Hematopoietic multipotent progenitor cell treated with erythropoietin and hydrocortisone succinate and interleukin-3 and kit ligand, for 6 days (in vitro differentiated cells): ENCODE measurements around the gene CYP11A1.
A peak's percentile ranks its signal among the peaks of the same experiment; 100 is the strongest.

Experiments used
- DNase-seq: peaks from one replicate; pipeline ENCODE4 v3.0.0-alpha.2; 2015

Gene CYP11A1

GRCh38 chr15:74318376-74319137 lies 48.9 kb downstream of the CYP11A1 start:
- no peak for DNase-seq

- no peak for DNase-seq
Measured at GRCh38 chr15:74317820-74318375, 49.5 kb downstream of the CYP11A1 start.

GRCh38 chr15:74316141-74316540 lies 51.3 kb downstream of the CYP11A1 start:
- no peak for DNase-seq

- peak; percentile 52 for DNase-seq
Measured at GRCh38 chr15:74315626-74316025, 51.8 kb downstream of the CYP11A1 start.

DNA sequence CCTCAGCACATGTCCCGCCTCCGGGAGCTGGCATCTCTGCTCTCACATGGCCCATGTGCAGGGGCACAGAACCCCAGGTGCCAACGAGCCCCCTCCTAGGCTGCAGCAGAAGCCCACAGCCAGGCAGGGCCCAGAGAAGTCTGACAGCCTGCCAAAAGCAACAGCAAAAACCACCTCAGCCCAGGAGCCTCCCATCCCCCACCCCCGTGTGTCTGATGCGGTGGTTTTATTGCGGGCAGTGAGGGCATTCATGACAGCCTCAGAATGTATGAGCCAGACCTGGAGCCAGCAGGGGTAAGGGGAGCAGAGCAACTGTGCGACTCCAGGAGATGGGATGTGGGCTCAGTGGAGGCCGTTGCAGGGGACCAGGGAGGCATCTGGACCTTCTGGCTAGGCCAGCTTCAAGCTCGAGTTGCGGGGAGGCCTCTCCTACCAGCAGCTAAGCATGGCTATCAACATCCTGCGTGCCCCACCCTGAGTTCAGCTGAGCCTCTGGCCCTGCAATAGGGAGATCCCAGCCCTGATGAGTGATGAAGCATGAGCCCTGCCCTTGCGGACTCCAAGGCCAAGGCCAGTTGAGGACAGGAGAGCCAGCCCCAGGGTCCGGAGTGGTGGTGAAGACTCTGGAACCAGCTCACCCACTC lies 52.5 kb downstream of the CYP11A1 start:
- peak; percentile 19 for DNase-seq

DNA sequence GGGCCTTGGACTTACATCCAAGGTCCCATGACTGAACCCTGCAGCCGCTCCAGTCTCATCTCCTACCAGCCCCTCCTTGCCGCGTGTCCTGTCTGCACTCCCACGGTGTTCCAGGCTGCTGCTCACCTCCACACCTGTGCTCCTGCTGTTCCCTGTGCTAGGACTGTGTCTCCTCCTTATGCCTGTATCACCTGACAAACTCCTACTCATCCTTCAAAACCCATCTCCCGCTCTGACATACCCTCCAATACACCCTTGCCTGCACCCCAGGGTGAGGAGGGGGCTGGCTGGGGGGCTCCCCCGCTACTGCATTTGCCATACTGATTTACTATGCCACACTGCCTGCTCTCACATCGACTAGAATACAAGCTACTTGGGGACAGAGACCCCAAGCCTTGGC lies 53.6 kb downstream of the CYP11A1 start:
- no peak for DNase-seq

- no peak for DNase-seq
Measured at GRCh38 chr15:74312445-74313007, 54.9 kb downstream of the CYP11A1 start.

- peak; percentile 27 for DNase-seq
Measured at GRCh38 chr15:74311734-74312444, 55.6 kb downstream of the CYP11A1 start.

DNA sequence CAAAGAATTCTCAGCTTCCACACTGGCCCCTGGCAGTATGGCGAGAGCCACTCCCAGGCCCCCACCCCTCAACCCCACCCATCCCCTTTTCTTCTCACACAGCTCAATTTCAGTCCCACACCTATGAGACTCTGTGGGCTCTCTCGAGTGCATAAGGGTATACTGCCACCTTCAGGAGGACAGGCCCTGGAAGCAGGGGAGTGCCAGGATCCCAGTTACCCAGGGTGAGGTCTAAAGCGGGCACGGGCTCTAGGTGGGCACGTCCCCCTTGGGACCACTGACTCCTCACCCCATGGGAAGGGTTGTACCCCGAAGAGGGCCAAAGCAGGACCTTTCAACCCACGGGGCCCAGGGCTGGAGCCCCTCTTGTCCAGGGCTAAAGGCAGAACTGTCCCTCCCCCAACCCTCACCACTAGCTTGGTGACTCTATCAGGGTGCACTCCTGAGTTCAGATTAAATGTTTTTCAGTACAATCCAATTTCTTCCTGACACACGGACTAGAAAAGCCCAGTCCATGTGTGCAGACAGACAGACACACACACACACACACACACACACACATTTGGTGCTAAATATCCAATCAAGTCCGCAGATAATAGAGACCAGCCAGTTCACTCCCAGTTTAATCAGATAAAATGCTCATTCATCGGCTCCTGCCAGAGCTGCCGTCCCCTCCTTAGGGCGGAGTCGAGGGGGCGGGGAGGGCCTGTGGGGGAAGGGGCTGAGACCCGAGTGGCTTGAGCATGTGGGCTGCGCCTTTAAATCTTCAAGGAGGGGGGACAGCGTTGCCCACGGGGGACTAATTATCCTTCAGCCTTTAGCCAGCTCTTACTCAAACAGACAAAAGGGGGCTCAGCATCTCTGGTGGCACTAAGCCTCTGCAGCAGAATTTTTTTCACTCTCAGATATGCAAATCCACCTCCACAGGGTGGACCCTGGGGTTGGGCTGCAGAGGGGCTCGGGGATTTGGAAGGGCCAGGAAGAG lies 59.3 kb downstream of the CYP11A1 start:
- DNase-seq = peak; percentile 74

- no peak for DNase-seq
Measured at GRCh38 chr15:74306781-74307217, 60.6 kb downstream of the CYP11A1 start.

DNA sequence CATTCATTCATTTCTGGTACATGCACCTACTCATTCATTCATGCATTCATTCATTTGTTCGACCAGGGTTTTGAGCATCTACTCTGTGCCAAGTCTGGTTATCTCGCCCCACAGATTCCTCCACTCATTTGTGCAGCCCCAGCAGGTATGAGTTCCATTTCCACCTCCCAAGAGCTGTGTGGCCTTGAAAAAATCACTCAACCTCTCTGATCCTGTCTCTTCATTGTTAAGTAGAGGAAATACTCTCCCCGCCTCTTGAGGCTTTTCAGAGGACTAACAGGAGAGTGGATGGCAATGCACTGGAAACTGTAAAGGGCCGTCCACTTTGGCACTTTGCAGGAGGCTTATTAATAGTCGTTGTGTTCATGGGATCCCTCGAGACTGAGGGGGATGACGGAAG lies 61.8 kb downstream of the CYP11A1 start:
- DNase-seq = no peak

DNA sequence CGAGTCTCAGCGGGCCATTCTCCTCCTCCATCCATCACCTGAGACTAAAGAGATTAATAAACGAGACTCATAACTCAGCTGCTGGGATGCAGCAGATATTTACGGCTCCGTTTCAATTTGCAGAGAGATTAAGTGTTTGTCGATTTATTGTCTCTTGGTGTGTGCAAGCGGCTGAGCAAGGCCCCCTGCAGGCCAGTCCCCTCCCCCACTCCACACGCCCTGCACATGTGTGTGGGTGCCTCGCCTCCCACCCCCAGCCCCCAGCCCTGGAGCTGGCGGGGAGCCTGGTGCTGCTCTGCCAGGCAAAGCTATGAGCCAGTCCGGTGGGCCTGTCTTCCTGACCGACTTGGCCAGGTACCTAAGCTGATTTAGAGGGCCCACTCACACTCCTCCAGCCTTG lies 63.0 kb downstream of the CYP11A1 start:
- DNase-seq = no peak

DNA sequence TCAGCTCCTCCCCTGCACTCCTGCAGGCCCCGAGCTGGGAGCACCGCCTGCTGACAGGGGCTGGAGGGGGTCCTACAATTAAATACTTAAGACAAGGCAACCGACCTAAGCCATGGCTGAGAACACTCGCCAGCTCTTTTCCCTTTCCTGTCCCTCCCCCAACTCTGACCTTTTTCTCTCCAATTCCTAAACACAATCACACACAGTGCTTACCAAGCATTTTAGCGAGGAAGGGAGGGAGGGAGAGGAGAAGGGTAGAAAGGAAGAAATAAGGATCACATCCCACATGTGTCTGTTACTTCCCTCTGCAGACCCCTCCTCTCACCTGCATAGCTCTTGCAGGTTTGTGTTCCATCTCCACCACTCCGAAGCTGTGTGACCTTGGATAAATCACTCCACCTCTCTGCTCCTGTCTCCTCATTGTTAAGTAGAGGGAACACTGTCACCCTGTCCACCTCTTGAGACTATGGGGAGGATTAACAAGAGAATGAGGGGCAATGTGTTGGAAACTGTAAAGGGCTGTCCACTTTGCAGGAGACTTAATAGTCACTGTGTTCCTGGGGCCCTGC lies 63.6 kb downstream of the CYP11A1 start:
- no peak for DNase-seq

DNA sequence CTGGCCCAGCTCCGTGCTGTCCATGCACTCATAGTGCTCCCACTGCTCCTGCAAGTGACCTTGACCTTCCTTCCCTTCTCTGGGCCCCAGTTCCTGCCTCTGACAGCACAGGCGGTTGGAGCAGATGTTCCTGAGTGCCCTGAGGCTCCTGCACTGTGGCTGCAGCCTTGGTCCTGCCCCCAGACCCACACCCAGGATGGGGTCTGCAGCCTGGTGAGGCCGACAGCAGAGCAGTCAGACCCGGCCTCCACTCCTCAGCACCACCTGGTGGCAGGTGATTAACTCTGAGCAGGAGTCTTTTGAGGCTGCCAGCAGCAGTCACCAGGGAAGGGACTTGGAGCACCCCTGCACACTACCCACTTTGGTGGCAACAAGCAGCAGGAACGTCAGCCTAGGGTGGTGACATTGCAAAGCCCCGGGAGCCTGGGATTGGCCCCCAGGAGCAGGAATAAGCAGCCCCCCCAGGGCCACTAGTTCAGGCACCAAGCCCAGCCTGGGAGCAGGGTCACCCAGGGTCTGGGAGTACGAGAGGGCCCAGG lies 64.6 kb downstream of the CYP11A1 start:
- peak; percentile 53 for DNase-seq

GRCh38 chr15:74301583-74302361 lies 65.7 kb downstream of the CYP11A1 start:
- no peak for DNase-seq

- DNase-seq = no peak
Measured at GRCh38 chr15:74300057-74300795, 67.2 kb downstream of the CYP11A1 start.

GRCh38 chr15:74297887-74298286 lies 69.6 kb downstream of the CYP11A1 start:
- DNase-seq = no peak

DNA sequence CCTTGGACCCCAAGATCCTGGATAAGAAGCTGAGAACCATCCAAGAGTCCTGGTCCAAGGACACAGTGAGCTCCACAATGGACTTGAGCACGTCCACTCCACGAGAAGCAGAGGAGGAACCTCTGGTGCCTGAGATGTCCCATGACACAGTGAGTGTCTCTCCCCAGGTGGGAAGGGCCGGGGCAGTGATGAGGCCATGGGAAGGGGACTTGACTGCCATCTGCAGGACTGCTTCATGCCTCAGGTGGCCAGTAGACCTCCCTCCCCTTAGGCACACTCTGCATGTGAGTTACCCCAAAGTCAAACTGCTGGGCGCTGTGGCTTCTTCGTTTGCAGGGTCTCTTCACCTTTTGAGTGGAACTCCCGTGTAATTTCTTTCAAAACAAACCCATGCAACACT lies 71.6 kb downstream of the CYP11A1 start:
- no peak for DNase-seq

DNA sequence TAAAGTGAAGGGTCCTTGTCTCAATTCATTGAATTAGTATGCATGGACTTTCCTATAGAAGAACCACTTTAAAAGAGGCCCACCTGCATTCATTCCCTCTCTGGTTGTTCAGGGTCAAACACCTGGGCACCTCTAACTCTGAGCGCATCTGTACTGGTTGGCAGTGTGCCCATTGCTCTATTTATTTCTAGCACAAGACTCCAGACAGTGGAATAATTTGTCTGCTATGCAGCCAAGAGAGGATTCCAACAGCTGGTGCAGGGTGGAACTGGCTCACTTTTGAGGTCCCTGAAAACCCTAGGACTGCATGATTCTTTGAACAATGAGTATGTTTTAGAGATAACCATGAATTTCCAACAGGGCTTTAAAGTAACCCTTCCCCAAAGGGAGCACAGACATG lies 73.4 kb downstream of the CYP11A1 start:
- no peak for DNase-seq
